NCI-H345 treated with DMSO at 0.1 percent for 48 hours (cell line): ENCODE results near the gene PRKCZ.

Experiments
- DNase-seq: peaks from one replicate; lab custom pipeline; 2025; ENCODE audit not compliant: unreplicated experiment; lab: John Stamatoyannopoulos, UW

PRKCZ gene

GRCh38 chr1:2061065-2061778, 11.0 kb downstream of the PRKCZ start:
- DNase-seq: no peak

- no peak for DNase-seq
These were observed 15.5 kb downstream of the PRKCZ start for GRCh38 chr1:2065699-2066098.

- DNase-seq: no peak
These were observed 17.2 kb downstream of the PRKCZ start for GRCh38 chr1:2067393-2067792.

- DNase-seq: no peak
These were observed 17.8 kb downstream of the PRKCZ start for GRCh38 chr1:2067981-2068380.

- DNase-seq: no peak
These were observed 18.7 kb downstream of the PRKCZ start for GRCh38 chr1:2068951-2069350.

GRCh38 chr1:2070016-2070415, 19.8 kb downstream of the PRKCZ start:
- no peak for DNase-seq

- DNase-seq: no peak
These were observed 20.8 kb downstream of the PRKCZ start for GRCh38 chr1:2070800-2071530.

GRCh38 chr1:2072109-2072806, 22.0 kb downstream of the PRKCZ start:
- no peak for DNase-seq

GRCh38 chr1:2072891-2073290, 22.7 kb downstream of the PRKCZ start:
- no peak for DNase-seq

- no peak for DNase-seq
These were observed 23.4 kb downstream of the PRKCZ start for GRCh38 chr1:2073382-2074230.

- no peak for DNase-seq
These were observed 24.2 kb downstream of the PRKCZ start for GRCh38 chr1:2074396-2074795.

GRCh38 chr1:2074944-2075740, 24.9 kb downstream of the PRKCZ start:
- no peak for DNase-seq

- DNase-seq: no peak
These were observed 26.6 kb downstream of the PRKCZ start for GRCh38 chr1:2076826-2077225.

GRCh38 chr1:2078170-2078569, 28.0 kb downstream of the PRKCZ start:
- DNase-seq: no peak

- DNase-seq: no peak
These were observed 29.3 kb downstream of the PRKCZ start for GRCh38 chr1:2079396-2080085.

GRCh38 chr1:2080140-2080539, 29.9 kb downstream of the PRKCZ start:
- DNase-seq: no peak

GRCh38 chr1:2080884-2081283, 30.7 kb downstream of the PRKCZ start:
- no peak for DNase-seq

GRCh38 chr1:2081326-2081885, 31.2 kb downstream of the PRKCZ start:
- DNase-seq: no peak

- DNase-seq: no peak
These were observed 31.9 kb downstream of the PRKCZ start for GRCh38 chr1:2082064-2082463.
